Ishikawa (cell line): ENCODE measurements around the gene TRPM3.

Experiments
- CREB1 ChIP-seq: IDR thresholded peaks from 2 replicates; pipeline ENCODE4 v1.6.1; 2012; ENCODE audit warnings: low read depth
- NFIC ChIP-seq: IDR thresholded peaks from 2 replicates; pipeline ENCODE4 v1.6.1; 2012
- REST ChIP-seq: IDR thresholded peaks from 2 replicates; pipeline ENCODE4 v1.6.1; 2012; ENCODE audit warnings: low read depth, mild to moderate bottlenecking
- TAF1 ChIP-seq: IDR thresholded peaks from 2 replicates; pipeline ENCODE4 v1.6.1; 2012; ENCODE audit warnings: low read depth, mild to moderate bottlenecking
- TEAD4 ChIP-seq: IDR thresholded peaks from 2 replicates; pipeline ENCODE4 v1.6.1; 2012

- TF ChIP-seq CREB1 (no peak), REST (no peak), TEAD4 (no peak), TAF1 (no peak), NFIC (no peak)
These were observed 554.7 kb downstream of the TRPM3 start for GRCh38 chr9:70566751-70567150.
